ENCODE results near the gene MAN1A1.

The MAN1A1 gene

GRCh38 chr6:119345114-119345513 is 4.4 kb downstream of the MAN1A1 start:
- DNase-seq, result no peak

DNA sequence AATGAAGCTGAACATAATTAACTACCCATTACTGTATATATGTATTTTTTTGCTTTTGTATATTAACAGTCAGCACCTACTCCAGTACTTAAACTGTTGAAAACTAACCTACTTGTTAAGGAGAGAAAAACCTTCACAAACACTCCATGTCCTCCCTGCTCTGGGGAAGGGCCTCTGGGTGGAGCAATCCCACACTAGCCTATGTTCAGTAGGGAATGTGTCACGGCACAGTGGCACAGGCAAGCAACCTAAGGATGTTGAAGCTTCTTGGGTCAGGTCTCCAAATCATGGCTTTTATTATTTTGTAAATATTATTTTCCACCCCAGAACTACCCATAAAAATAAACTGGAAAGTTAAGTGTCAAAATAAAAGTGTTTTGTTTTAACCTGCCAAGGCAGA is 5.3 kb downstream of the MAN1A1 start:
- DNase-seq, result no peak

DNA sequence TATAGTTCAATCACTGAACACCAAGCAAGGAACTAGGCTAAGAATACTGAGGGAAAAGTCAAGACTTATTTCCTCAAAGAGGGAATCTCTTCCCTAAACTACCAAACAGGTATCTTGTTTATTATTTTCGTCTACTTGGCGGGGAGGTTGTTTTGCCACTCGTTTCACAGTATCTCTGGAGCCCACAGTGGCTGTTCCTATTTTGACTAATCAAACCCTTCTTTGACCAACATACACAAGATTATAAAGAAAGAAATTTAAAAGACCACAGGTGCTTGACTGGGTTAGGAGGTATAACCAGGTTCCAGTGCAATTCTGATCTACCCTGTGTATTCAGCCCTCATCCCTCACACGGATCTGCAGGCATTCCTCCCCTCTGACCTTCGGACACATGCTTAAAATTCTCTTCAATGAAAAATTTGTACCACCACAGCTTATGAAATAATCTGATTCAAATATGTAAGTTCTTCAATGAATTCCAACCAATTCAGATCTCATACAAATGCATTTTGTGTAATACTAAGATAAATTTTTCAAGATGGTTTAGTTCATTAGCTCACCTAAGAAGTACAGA is 5.9 kb downstream of the MAN1A1 start:
- DNase-seq, result no peak

GRCh38 chr6:119343167-119343566 is 6.4 kb downstream of the MAN1A1 start:
- no peak for DNase-seq

DNA sequence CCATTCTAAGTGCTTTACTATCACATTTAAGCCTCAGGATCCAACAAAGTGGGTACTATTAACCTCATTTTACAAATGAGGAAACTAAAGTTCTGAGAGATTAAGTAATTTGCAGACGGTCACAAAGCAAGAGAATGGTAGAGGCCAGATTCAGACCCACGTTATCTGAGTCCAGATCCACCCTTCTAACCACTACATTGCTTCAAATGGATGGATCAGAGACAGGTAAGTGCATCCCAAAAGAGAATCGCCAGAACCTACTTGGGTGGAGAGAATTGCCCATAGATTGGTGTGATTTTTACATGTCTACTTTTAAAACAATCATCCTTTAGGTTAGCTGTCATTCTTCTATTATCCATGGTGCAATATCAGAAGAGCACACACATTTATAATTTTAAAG is 7.1 kb downstream of the MAN1A1 start:
- DNase-seq, result no peak

GRCh38 chr6:119340796-119341487 is 8.6 kb downstream of the MAN1A1 start:
- no peak for DNase-seq

DNA sequence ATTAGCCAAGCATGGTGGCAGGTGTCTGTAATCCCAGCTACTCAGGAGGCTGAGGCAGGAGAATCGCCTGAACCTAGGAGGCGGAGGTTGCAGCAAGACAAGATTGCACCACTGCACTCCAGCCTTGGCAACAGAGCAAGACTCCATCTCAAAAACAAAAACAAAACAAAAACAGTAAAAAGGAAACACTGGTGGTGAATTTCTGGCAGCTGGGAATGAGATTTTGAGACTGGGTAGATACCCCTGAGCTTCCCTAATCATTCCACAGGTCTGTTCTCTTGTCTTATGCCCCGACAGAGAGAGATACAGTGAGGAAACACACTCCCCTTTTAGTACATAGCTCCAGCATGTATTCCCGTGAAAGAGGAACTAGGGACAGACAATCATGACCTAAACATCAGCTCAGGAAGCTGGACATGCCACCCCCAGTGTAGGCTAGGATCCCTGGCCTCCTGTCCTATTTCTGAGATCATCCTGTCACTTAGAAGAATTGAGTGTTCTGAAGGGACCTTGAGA is 9.6 kb downstream of the MAN1A1 start:
- no peak for DNase-seq

DNA sequence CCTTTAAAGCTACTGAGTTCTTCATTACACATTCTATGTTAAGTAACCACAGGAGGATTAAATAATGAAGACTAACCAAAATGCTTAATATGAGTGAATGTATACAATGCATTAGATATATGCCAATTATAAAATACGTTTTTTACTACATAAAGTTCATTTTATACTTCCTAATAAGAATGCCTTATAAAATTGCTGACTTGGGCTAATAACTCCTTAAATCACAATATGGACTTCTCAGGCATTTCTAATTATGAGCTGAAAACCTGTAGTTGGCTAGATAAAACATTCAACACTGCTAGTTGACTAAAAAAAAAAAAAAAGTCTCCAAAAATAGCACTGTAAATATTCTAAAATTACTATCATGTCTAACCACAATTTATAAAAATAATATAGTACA is 11.8 kb downstream of the MAN1A1 start:
- DNase-seq, result no peak

- no peak for DNase-seq
Measured at GRCh38 chr6:119337252-119337651, 12.3 kb downstream of the MAN1A1 start.

GRCh38 chr6:119334535-119335264 is 14.9 kb downstream of the MAN1A1 start:
- DNase-seq, result no peak

- DNase-seq, result no peak
Measured at GRCh38 chr6:119333707-119334295, 15.8 kb downstream of the MAN1A1 start.

DNA sequence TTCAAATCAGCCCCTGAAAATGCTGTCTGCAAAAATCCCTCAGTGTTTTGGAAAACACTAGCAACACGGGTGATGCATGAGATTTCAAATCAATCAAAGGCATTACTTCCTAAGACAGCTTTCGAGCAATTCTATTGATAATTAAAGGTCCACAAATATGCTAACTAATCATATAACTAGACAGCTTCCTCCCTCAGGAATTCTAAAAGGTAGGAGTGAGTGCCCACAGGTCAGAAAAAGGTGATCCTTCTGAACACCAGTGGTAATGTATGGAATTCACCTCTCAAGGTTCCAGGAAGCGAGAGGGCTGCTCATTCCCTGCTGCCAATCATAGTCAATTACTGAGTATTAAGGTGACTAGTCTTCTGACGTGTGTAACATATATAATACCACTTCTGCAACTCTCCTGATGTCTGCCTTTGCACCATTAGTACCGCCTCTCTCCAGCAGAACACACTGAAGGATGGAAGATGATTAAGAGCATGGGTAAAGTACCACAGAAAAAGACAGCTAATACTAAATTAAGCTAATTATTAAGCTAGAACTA is 16.4 kb downstream of the MAN1A1 start:
- no peak for DNase-seq

- no peak for DNase-seq
Measured at GRCh38 chr6:119331663-119332286, 17.8 kb downstream of the MAN1A1 start.

DNA sequence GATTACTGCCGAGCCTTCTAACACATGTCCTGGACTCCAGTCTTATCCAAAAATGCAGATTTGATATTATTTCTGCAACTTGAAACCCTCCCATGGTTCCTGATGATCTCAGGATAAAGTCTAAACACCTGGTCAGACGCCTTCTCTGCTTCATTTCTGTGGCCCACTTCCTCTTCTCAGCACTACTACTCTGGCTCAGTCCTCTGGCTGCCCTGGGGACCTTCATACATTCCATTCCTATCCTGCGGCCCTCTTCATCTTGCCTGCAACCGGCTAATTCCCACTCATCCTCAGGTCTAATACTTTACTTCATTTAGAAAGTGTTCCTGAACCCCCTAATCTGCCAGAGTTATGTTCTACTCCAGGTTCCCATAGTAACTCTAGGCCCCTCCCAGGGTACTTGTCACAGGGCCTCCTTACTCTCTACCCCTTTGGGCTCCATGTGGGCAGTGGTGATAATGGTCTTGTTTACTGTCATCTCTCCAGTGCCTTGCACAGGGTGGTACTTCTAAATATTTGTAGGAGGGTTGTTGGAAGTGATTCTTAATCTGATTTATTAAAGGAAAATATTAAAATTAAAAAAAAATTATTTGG is 18.9 kb downstream of the MAN1A1 start:
- DNase-seq, result no peak

- no peak for DNase-seq
Measured at GRCh38 chr6:119329794-119330180, 19.8 kb downstream of the MAN1A1 start.

GRCh38 chr6:119328892-119329793 is 20.4 kb downstream of the MAN1A1 start:
- DNase-seq, result no peak

GRCh38 chr6:119328254-119328653 is 21.3 kb downstream of the MAN1A1 start:
- no peak for DNase-seq

- DNase-seq, result no peak
Measured at GRCh38 chr6:119327810-119328209, 21.8 kb downstream of the MAN1A1 start.

DNA sequence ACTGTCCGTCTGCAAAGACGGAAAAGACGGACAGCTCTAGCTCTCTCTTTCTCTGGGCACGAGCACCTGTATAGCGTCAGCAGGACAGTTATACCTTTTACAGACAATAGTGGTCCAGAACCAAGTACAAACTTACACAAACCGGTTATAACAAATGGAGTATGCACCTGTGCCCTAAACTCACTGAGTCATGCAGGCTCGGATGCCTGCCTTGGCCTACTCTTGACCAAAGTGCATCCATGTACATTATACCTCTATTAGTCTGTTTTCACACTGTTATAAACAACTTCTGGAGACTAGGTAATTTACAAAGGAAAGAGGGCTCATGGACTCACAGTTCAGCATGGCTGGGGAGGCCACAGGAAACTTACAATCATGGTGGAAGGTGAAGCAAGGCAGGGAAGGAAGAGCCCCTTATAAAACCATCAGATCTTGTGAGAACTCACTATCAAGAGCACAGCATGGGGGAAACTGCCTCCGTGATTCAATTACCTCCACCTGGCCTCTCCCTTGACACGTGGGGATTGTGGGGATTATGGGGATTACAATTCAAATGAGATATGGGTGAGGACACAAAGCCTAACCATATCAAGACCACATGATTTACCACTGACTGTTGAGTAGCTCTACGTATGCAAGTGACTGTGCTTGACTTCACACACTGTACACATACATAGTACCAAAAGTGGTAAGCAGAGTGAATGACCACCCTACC is 23.1 kb downstream of the MAN1A1 start:
- no peak for DNase-seq

- no peak for DNase-seq
Measured at GRCh38 chr6:119325559-119326265, 23.8 kb downstream of the MAN1A1 start.
